ENCODE measurements around the gene PLCD1. TPM values are rescaled to one million over a fixed set of nuclear protein-coding genes. Genes with fewer than 3 reads are reported as not detected.

PLCD1 gene
- total and polyA plus RNA-seq, 2 experiments from 2014 or later: 16.0 to 24.4 TPM

DNA sequence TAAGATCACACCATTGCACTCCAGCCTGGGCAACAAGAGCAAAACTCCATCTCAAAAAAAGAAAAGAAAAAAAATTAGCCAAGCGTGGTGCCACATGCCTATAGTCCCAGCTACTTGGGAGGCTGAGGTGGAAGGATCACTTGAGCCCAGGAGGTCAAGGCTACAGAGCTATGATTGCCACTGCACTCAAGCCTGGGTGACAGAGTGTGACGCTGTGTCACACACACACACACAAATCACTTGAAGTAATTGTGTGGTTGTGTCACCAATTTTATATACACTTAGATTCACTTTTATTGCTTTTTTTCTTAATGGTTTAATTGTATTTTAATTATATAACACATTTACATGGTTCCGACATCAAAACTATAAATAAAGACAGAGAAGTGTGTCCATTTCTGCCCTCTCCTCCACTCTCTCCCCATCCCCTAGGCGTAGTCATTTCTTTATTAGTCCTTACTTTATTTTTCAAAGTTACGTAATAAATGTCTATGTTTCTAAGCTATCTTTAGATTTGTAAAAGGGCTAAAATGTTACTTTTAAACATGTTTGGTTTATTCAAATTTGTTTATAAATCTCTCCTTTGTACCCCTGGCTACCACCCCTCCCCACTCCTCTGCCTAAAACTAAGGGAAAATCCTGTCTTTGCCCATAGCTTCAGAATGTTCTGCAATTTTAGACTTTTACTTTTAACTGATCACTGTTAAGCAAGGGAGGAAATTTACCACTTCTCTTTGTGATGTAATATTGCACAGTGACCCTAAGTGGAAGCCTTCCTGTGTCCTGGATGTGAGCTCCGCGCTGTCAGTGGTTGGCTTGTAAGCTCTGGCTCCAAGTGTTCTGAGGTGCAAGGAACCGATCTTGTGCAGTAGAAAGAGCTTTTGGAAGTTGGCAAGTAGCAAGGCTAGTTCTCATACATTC lies 49.6 kb downstream of the PLCD1 start:
- no peak for ATAC-seq
- H3K4me3 ChIP-seq: no peak overlapping the region

More for the DNA sequence above, 49.6 kb downstream of the PLCD1 start:
- H3F3A ChIP-seq (replicated peaks; ENCODE audit: low read depth): no peaks in the 10 kb centered on the region
- H3K4me2 ChIP-seq: no peak overlapping the region
- H3K27me3 ChIP-seq (ENCODE audit: insufficient read depth): no peaks in the 10 kb centered on the region
- Mint-ChIP-seq H3K4me1 (peaks cover 12% of the 10 kb centered on the region), H3K27ac (no peak overlapping the region), H3K9me3 (no peaks in the 10 kb centered on the region), H3K27me3 (ENCODE audit: insufficient read depth, low read depth, poor library complexity) (no peaks in the 10 kb centered on the region), H3K36me3 (ENCODE audit: low read depth) (peaks cover 11% of the 10 kb centered on the region), H3K4me3 (no peak overlapping the region)
- peaks cover 2% of the 10 kb centered on the region; the same call in 1 of the 2 replicates for H4K20me1 ChIP-seq (replicated peaks; ENCODE audit: insufficient read depth)
- no peaks in the 10 kb centered on the region for H3K4me1 ChIP-seq (ENCODE audit: insufficient read depth)
- H3K36me3 ChIP-seq (ENCODE audit: insufficient read depth): peaks cover 11% of the 10 kb centered on the region; the same call in 1 of the 2 replicates
- H3K27ac ChIP-seq (ENCODE audit: low read depth): no peak overlapping the region
- no peak overlapping the region for H2AFZ ChIP-seq
- no peaks in the 10 kb centered on the region for H3K79me2 ChIP-seq (replicated peaks; ENCODE audit: insufficient read depth)
- no peak for DNase-seq (ENCODE audit: low spot score)
- TF ChIP-seq JUNB (IDR thresholded peaks at IDR 0.05; ENCODE audit: unreplicated experiment): no peak
- TF ChIP-seq, protein P1, sequence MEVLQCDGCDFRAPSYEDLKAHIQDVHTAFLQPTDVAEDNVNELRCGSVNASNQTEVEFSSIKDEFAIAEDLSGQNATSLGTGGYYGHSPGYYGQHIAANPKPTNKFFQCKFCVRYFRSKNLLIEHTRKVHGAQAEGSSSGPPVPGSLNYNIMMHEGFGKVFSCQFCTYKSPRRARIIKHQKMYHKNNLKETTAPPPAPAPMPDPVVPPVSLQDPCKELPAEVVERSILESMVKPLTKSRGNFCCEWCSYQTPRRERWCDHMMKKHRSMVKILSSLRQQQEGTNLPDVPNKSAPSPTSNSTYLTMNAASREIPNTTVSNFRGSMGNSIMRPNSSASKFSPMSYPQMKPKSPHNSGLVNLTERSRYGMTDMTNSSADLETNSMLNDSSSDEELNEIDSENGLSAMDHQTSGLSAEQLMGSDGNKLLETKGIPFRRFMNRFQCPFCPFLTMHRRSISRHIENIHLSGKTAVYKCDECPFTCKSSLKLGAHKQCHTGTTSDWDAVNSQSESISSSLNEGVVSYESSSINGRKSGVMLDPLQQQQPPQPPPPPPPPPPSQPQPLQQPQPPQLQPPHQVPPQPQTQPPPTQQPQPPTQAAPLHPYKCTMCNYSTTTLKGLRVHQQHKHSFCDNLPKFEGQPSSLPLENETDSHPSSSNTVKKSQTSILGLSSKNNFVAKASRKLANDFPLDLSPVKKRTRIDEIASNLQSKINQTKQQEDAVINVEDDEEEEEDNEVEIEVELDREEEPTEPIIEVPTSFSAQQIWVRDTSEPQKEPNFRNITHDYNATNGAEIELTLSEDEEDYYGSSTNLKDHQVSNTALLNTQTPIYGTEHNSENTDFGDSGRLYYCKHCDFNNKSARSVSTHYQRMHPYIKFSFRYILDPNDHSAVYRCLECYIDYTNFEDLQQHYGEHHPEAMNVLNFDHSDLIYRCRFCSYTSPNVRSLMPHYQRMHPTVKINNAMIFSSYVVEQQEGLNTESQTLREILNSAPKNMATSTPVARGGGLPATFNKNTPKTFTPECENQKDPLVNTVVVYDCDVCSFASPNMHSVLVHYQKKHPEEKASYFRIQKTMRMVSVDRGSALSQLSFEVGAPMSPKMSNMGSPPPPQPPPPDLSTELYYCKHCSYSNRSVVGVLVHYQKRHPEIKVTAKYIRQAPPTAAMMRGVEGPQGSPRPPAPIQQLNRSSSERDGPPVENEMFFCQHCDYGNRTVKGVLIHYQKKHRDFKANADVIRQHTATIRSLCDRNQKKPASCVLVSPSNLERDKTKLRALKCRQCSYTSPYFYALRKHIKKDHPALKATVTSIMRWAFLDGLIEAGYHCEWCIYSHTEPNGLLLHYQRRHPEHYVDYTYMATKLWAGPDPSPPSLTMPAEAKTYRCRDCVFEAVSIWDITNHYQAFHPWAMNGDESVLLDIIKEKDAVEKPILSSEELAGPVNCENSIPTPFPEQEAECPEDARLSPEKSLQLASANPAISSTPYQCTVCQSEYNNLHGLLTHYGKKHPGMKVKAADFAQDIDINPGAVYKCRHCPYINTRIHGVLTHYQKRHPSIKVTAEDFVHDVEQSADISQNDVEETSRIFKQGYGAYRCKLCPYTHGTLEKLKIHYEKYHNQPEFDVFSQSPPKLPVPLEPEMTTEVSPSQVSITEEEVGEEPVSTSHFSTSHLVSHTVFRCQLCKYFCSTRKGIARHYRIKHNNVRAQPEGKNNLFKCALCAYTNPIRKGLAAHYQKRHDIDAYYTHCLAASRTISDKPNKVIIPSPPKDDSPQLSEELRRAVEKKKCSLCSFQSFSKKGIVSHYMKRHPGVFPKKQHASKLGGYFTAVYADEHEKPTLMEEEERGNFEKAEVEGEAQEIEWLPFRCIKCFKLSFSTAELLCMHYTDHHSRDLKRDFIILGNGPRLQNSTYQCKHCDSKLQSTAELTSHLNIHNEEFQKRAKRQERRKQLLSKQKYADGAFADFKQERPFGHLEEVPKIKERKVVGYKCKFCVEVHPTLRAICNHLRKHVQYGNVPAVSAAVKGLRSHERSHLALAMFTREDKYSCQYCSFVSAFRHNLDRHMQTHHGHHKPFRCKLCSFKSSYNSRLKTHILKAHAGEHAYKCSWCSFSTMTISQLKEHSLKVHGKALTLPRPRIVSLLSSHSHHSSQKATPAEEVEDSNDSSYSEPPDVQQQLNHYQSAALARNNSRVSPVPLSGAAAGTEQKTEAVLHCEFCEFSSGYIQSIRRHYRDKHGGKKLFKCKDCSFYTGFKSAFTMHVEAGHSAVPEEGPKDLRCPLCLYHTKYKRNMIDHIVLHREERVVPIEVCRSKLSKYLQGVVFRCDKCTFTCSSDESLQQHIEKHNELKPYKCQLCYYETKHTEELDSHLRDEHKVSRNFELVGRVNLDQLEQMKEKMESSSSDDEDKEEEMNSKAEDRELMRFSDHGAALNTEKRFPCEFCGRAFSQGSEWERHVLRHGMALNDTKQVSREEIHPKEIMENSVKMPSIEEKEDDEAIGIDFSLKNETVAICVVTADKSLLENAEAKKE (CRISPR knock-in tag; IDR thresholded peaks at IDR 0.05): no peak
- TF ChIP-seq, protein P2, sequence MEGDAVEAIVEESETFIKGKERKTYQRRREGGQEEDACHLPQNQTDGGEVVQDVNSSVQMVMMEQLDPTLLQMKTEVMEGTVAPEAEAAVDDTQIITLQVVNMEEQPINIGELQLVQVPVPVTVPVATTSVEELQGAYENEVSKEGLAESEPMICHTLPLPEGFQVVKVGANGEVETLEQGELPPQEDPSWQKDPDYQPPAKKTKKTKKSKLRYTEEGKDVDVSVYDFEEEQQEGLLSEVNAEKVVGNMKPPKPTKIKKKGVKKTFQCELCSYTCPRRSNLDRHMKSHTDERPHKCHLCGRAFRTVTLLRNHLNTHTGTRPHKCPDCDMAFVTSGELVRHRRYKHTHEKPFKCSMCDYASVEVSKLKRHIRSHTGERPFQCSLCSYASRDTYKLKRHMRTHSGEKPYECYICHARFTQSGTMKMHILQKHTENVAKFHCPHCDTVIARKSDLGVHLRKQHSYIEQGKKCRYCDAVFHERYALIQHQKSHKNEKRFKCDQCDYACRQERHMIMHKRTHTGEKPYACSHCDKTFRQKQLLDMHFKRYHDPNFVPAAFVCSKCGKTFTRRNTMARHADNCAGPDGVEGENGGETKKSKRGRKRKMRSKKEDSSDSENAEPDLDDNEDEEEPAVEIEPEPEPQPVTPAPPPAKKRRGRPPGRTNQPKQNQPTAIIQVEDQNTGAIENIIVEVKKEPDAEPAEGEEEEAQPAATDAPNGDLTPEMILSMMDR (conservative IDR thresholded peaks at IDR 0.05; ENCODE audit: low read depth in 2 of 2): no peak
- H3K9me2 ChIP-seq (ENCODE audit: insufficient read depth): no peaks in the 10 kb centered on the region
